MCF 10A (cell line): ENCODE data around the gene ENOSF1. TPM values are rescaled to one million over a fixed set of nuclear protein-coding genes. Genes with fewer than 3 reads are reported as not detected.

Experiments
- BruUV-seq: library from RNA; stranded (reverse); fragments of 400-500 nt; replicated peaks from 2 replicates; lab custom pipeline; 2021; lab: Mats Ljungman, UMichigan
- CTCF ChIA-PET: fragments of 300-600 bp; sonication (Branson Sonifier 250); formaldehyde crosslinking; extraction: SDS; loops from one replicate; lab custom pipeline; 2021; ENCODE audit warnings: antibody characterized with exemption, inconsistent platforms; lab: Yijun Ruan, JAX
- POLR2A ChIA-PET: fragments of 300-600, 350-650 bp; sonication (Branson Sonifier 250); formaldehyde crosslinking; extraction: SDS; loops from one replicate; lab custom pipeline; 2020; ENCODE audit warnings: antibody characterized with exemption, inconsistent platforms; lab: Yijun Ruan, JAX
- DNase-seq: peaks from one replicate; pipeline ENCODE4 v3.0.0-alpha.2; 2018; ENCODE audit not compliant: unreplicated experiment
- H3K27ac Mint-ChIP-seq: one replicate; pipeline ENCODE4 v1.8.0; 2022; ENCODE audit warnings: mild to moderate bottlenecking, low read depth, mixed read lengths; ENCODE audit not compliant: unreplicated experiment
- H3K27me3 Mint-ChIP-seq: one replicate; pipeline ENCODE4 v1.8.0; 2022; ENCODE audit warnings: mixed read lengths; ENCODE audit not compliant: insufficient read depth, unreplicated experiment
- H3K36me3 Mint-ChIP-seq: one replicate; pipeline ENCODE4 v1.8.0; 2022; ENCODE audit warnings: mild to moderate bottlenecking, moderate library complexity, mixed read lengths; ENCODE audit not compliant: insufficient read depth, unreplicated experiment
- H3K4me1 Mint-ChIP-seq: one replicate; pipeline ENCODE4 v1.8.0; 2022; ENCODE audit warnings: mixed read lengths; ENCODE audit not compliant: insufficient read depth, unreplicated experiment
- H3K4me3 Mint-ChIP-seq: one replicate; pipeline ENCODE4 v1.8.0; 2022; ENCODE audit warnings: mild to moderate bottlenecking, moderate library complexity, mixed read lengths; ENCODE audit not compliant: unreplicated experiment
- H3K9me3 Mint-ChIP-seq: one replicate; pipeline ENCODE4 v1.8.0; 2022; ENCODE audit warnings: mixed read lengths; ENCODE audit not compliant: unreplicated experiment
- CTCF ChIP-seq: fragments of 200-600 bp; IDR thresholded peaks from one replicate; pipeline ENCODE4 v1.8.0; 2022; ENCODE audit warnings: antibody characterized with exemption, mild to moderate bottlenecking; ENCODE audit not compliant: unreplicated experiment
- intact Hi-C: fragments of 100-400 bp; cut with micrococcal nuclease; formaldehyde crosslinking; loops from 2 replicates; pipeline ENCODE4 v1.14.1; 2022
- total RNA-seq: library from RNA; stranded (reverse); gene quantifications from 2 replicates; pipeline ENCODE4 v1.2.3, GENCODE V29; 2022

Gene ENOSF1
- total RNA-seq, 1 experiment from 2014 or later: 106 TPM

GRCh38 chr18:750456-750855 lies 38.0 kb upstream of the ENOSF1 start:
- no peaks in the 10 kb centered on the region for H3K4me1 Mint-ChIP-seq
- peaks cover 60% of the 10 kb centered on the region for H3K36me3 Mint-ChIP-seq
- ChIA-PET CTCF (interaction anchor here (0.6 to 0.7 kb wide), 4 partner anchors 80 to 119 kb away, joined by 3 read pairs; no protein-coding TSS in a partner anchor), POLR2A (no interaction called here)
- intact Hi-C loops: no loop called here
- no peak overlapping the region for H3K4me3 Mint-ChIP-seq
- no peak for DNase-seq
- H3K27ac Mint-ChIP-seq: peak overlapping the region; percentile 55
- TF ChIP-seq CTCF: no peak
- H3K27me3 Mint-ChIP-seq: no peaks in the 10 kb centered on the region
- BruUV-seq: no TSS peak
- H3K9me3 Mint-ChIP-seq: no peaks in the 10 kb centered on the region

- ChIA-PET POLR2A (no interaction called here), CTCF (interaction anchor here (7.1 to 12.1 kb wide), 2 partner anchors 88 to 96 kb away, joined by 75 to 277 read pairs; no protein-coding TSS in a partner anchor)
- TF ChIP-seq CTCF: no peak
- no peak overlapping the region for H3K4me3 Mint-ChIP-seq
- H3K36me3 Mint-ChIP-seq: peaks cover 75% of the 10 kb centered on the region
- H3K27ac Mint-ChIP-seq: no peak overlapping the region
- no TSS peak for BruUV-seq
- peaks cover 5% of the 10 kb centered on the region for H3K4me1 Mint-ChIP-seq
- H3K27me3 Mint-ChIP-seq: no peaks in the 10 kb centered on the region
- DNase-seq: no peak
- intact Hi-C loops: loop anchor here (5.0 kb wide), 2 partner anchors 67 to 123 kb away; partner anchors contain the start of gene YES1
- H3K9me3 Mint-ChIP-seq: no peaks in the 10 kb centered on the region
Observed at GRCh38 chr18:744832-745597, 32.6 kb upstream of the ENOSF1 start.

GRCh38 chr18:741931-742512 lies 29.6 kb upstream of the ENOSF1 start:
- Mint-ChIP-seq H3K9me3 (no peaks in the 10 kb centered on the region), H3K27me3 (no peaks in the 10 kb centered on the region), H3K4me3 (no peak overlapping the region), H3K4me1 (peaks cover 6% of the 10 kb centered on the region), H3K36me3 (peaks cover 61% of the 10 kb centered on the region), H3K27ac (no peak overlapping the region)
- TSS peak; percentile 6 for BruUV-seq
- CTCF ChIA-PET: interaction anchor here (0.6 to 12.1 kb wide), 16 partner anchors 10 to 506 kb away, joined by 3 to 277 read pairs (median 4); no protein-coding TSS in a partner anchor
- peak; percentile 45 for DNase-seq
- peak; percentile 72 for TF ChIP-seq CTCF
- intact Hi-C loops: loop anchor here (1.0 to 5.0 kb wide), 4 partner anchors 70 to 120 kb away; partner anchors contain the start of gene YES1
- POLR2A ChIA-PET: interaction anchor here (1.6 to 3.4 kb wide), 2 partner anchors 88 kb away, joined by 7 to 13 read pairs; no protein-coding TSS in a partner anchor

- intact Hi-C loops: no loop called here
- no peak overlapping the region for H3K27ac Mint-ChIP-seq
- no peak for DNase-seq
- no peaks in the 10 kb centered on the region for H3K27me3 Mint-ChIP-seq
- no TSS peak for BruUV-seq
- POLR2A ChIA-PET: interaction anchor here (0.6 kb wide), 1 partner anchor 108 kb away, joined by 3 read pairs; no protein-coding TSS in a partner anchor
- CTCF ChIA-PET: interaction anchor here (0.6 to 3.0 kb wide), 7 partner anchors 22 to 170 kb away, joined by 3 to 10 read pairs (median 4); no protein-coding TSS in a partner anchor
- no peak overlapping the region for H3K4me3 Mint-ChIP-seq
- H3K9me3 Mint-ChIP-seq: no peaks in the 10 kb centered on the region
- peaks cover 70% of the 10 kb centered on the region for H3K36me3 Mint-ChIP-seq
- no peak for TF ChIP-seq CTCF
- H3K4me1 Mint-ChIP-seq: peaks cover 8% of the 10 kb centered on the region
Observed at GRCh38 chr18:732371-732770, 19.9 kb upstream of the ENOSF1 start.
